Neural cell (in vitro differentiated cells): ENCODE results near the gene RBFOX2. TPM values are rescaled to one million over a fixed set of nuclear protein-coding genes. Genes with fewer than 3 reads are reported as not detected.

Source experiments
- H2AFZ ChIP-seq: fragments of 200-600, 300-800 bp; sonication (generic), shearing (Covaris generic); 2 replicates; pipeline ENCODE4 v1.6.0; 2014; ENCODE audit warnings: low read depth, mild to moderate bottlenecking, antibody characterized with exemption, low read length, moderate library complexity
- H3F3A ChIP-seq: fragments of 200-600 bp; shearing (Covaris generic); 2 replicates; pipeline ENCODE4 v1.6.1; 2016; ENCODE audit warnings: mild to moderate bottlenecking, moderate library complexity, mixed read lengths, antibody characterized with exemption, low read length; ENCODE audit not compliant: insufficient read depth, poor library complexity, severe bottlenecking
- H3K27ac ChIP-seq: fragments of 200-600, 300-800 bp; sonication (generic), shearing (Covaris generic); 2 replicates; pipeline ENCODE4 v1.5.1; 2014; ENCODE audit warnings: mild to moderate bottlenecking, low read length, moderate library complexity
- H3K27me3 ChIP-seq: fragments of 300-800, 200-600 bp; sonication (generic), shearing (Covaris generic); 2 replicates; pipeline ENCODE4 v1.6.0; 2014; ENCODE audit warnings: mild to moderate bottlenecking, low read depth, low read length, moderate library complexity; ENCODE audit not compliant: insufficient read depth
- H3K36me3 ChIP-seq: fragments of 300-800, 200-600 bp; sonication (generic), shearing (Covaris generic); 2 replicates; pipeline ENCODE4 v1.5.1; 2014; ENCODE audit warnings: mild to moderate bottlenecking, antibody characterized with exemption, low read length, moderate library complexity; ENCODE audit not compliant: insufficient read depth
- H3K4me2 ChIP-seq: fragments of 300-800, 200-600 bp; sonication (generic), shearing (Covaris generic); 2 replicates; pipeline ENCODE4 v1.6.0; 2014; ENCODE audit warnings: mild to moderate bottlenecking, low read length
- H3K4me3 ChIP-seq: fragments of 300-800, 200-600 bp; sonication (generic), shearing (Covaris generic); 2 replicates; pipeline ENCODE4 v1.5.1; 2014; ENCODE audit warnings: mild to moderate bottlenecking, low read length, moderate library complexity
- H3K79me2 ChIP-seq: fragments of 200-600 bp; shearing (Covaris generic); replicated peaks from 2 replicates; pipeline ENCODE4 v1.6.0; 2014; ENCODE audit warnings: mild to moderate bottlenecking, low read length, moderate library complexity; ENCODE audit not compliant: insufficient read depth
- H3K9ac ChIP-seq: fragments of 300-800, 200-600 bp; sonication (generic), shearing (Covaris generic); 2 replicates; pipeline ENCODE4 v1.6.1; 2016; ENCODE audit warnings: mild to moderate bottlenecking, low read length, mixed read lengths
- H3K9me2 ChIP-seq: fragments of 200-600 bp; shearing (Covaris generic); 2 replicates; pipeline ENCODE4 v1.6.1; 2016; ENCODE audit warnings: mild to moderate bottlenecking, low read length, mixed read lengths; ENCODE audit not compliant: insufficient read depth
- H3K9me3 ChIP-seq: fragments of 200-600, 300-800 bp; sonication (generic), shearing (Covaris generic); 2 replicates; pipeline ENCODE4 v1.6.1; 2016; ENCODE audit warnings: mild to moderate bottlenecking, mixed run types, low read length, moderate library complexity, mixed read lengths
- H4K20me1 ChIP-seq: fragments of 200-600 bp; shearing (Covaris generic); 2 replicates; pipeline ENCODE4 v1.6.1; 2016; ENCODE audit warnings: mild to moderate bottlenecking, mixed run types; ENCODE audit not compliant: insufficient read depth
- CTCF ChIP-seq: fragments of 450-650 bp; IDR thresholded peaks from 2 replicates; pipeline ENCODE4 v1.5.1; 2014; ENCODE audit warnings: antibody characterized with exemption, mild to moderate bottlenecking, moderate library complexity; ENCODE audit not compliant: poor library complexity, severe bottlenecking
- EP300 ChIP-seq: fragments of 450-650 bp; conservative IDR thresholded peaks from 2 replicates; pipeline ENCODE4 v1.6.1; 2014; ENCODE audit warnings: antibody characterized with exemption, mild to moderate bottlenecking, moderate library complexity; ENCODE audit not compliant: poor library complexity, severe bottlenecking
- EZH2 ChIP-seq: fragments of 200-600, 300-800 bp; shearing (Covaris generic), sonication (generic); IDR thresholded peaks from 2 replicates; pipeline ENCODE4 v1.6.1; 2014; ENCODE audit warnings: antibody characterized with exemption, low read length, borderline replicate concordance, mild to moderate bottlenecking; ENCODE audit not compliant: insufficient read depth, poor library complexity, severe bottlenecking
- MXI1 ChIP-seq: fragments of 450-650 bp; conservative IDR thresholded peaks from 2 replicates; pipeline ENCODE4 v1.6.1; 2014; ENCODE audit warnings: antibody characterized with exemption, mild to moderate bottlenecking; ENCODE audit not compliant: poor library complexity, severe bottlenecking
- POLR2AphosphoS5 ChIP-seq: IDR thresholded peaks from 2 replicates; pipeline ENCODE4 v1.6.1; 2012
- RAD21 ChIP-seq: fragments of 450-650 bp; conservative IDR thresholded peaks from 2 replicates; pipeline ENCODE4 v1.6.1; 2014; ENCODE audit warnings: antibody characterized with exemption, mild to moderate bottlenecking, moderate library complexity
- REST ChIP-seq: IDR thresholded peaks from 2 replicates; pipeline ENCODE4 v1.6.1; 2012; ENCODE audit warnings: borderline replicate concordance
- SMC3 ChIP-seq: fragments of 450-650 bp; conservative IDR thresholded peaks from 2 replicates; pipeline ENCODE4 v1.6.1; 2014; ENCODE audit warnings: antibody characterized with exemption, mild to moderate bottlenecking, moderate library complexity; ENCODE audit not compliant: poor library complexity
- TAF1 ChIP-seq: IDR thresholded peaks from 2 replicates; pipeline ENCODE4 v1.6.1; 2012; ENCODE audit warnings: low read depth
- polyA plus RNA-seq: library from polyadenylated mRNA; depleted of rRNA; stranded (reverse); fragments of >200 nt; gene quantifications from 2 replicates; pipeline ENCODE4 v1.2.3, GENCODE V29; 2014

RBFOX2 gene
- polyA plus RNA-seq, 1 donor from 2014 or later = 529 TPM

GRCh38 chr22:35928285-35928798 lies 100.3 kb downstream of the RBFOX2 start:
- no peaks in the 10 kb centered on the region for H4K20me1 ChIP-seq
- TF ChIP-seq REST (no peak), EP300 (no peak), RAD21 (no peak), MXI1 (no peak), SMC3 (no peak), POLR2AphosphoS5 (no peak), TAF1 (no peak), CTCF (no peak), EZH2 (no peak)
- no peak overlapping the region for H3K4me2 ChIP-seq
- H2AFZ ChIP-seq = no peak overlapping the region
- no peaks in the 10 kb centered on the region for H3K27me3 ChIP-seq
- no peak overlapping the region for H3K9ac ChIP-seq
- H3K4me3 ChIP-seq = no peak overlapping the region
- H3K9me2 ChIP-seq = no peaks in the 10 kb centered on the region
- H3F3A ChIP-seq = no peaks in the 10 kb centered on the region
- H3K36me3 ChIP-seq = no peaks in the 10 kb centered on the region
- peaks cover 24% of the 10 kb centered on the region for H3K79me2 ChIP-seq
- no peaks in the 10 kb centered on the region for H3K9me3 ChIP-seq
- no peak overlapping the region for H3K27ac ChIP-seq

GRCh38 chr22:35923026-35923425 lies 105.6 kb downstream of the RBFOX2 start:
- Histone ChIP-seq H4K20me1 (peaks cover 3% of the 10 kb centered on the region), H3K9ac (no peak overlapping the region), H3K4me3 (no peak overlapping the region), H2AFZ (no peak overlapping the region), H3F3A (no peaks in the 10 kb centered on the region), H3K27me3 (no peaks in the 10 kb centered on the region), H3K36me3 (no peaks in the 10 kb centered on the region), H3K79me2 (peaks cover 27% of the 10 kb centered on the region), H3K27ac (no peak overlapping the region), H3K9me3 (no peaks in the 10 kb centered on the region), H3K4me2 (no peak overlapping the region), H3K9me2 (no peaks in the 10 kb centered on the region)
- no peak for TF ChIP-seq REST
- TF ChIP-seq SMC3 = no peak
- no peak for TF ChIP-seq EP300
- no peak for TF ChIP-seq MXI1
- no peak for TF ChIP-seq CTCF
- TF ChIP-seq POLR2AphosphoS5 = no peak
- no peak for TF ChIP-seq TAF1
